Mesenchymal stem cell (in vitro differentiated cells and primary cell): ENCODE data around the gene RPL41.
A peak's percentile ranks its signal among the peaks of the same experiment; 100 is the strongest.

ENCODE experiments used
- DNase-seq: peaks from one replicate; pipeline ENCODE4 v3.0.0-alpha.2; 2013
- H2AFZ ChIP-seq: one replicate; pipeline ENCODE4 v1.6.1; 2013; ENCODE audit warnings: low read depth, mild to moderate bottlenecking, control low read depth, inconsistent platforms, low read length, moderate library complexity
- H2AK5ac ChIP-seq: 2 replicates; pipeline ENCODE4 v1.6.1; 2013; ENCODE audit warnings: low read length, moderate library complexity, mild to moderate bottlenecking, inconsistent platforms; ENCODE audit not compliant: severe bottlenecking
- H2BK120ac ChIP-seq: one replicate; pipeline ENCODE4 v1.6.1; 2013; ENCODE audit warnings: low read depth, mild to moderate bottlenecking, inconsistent platforms, low read length, moderate library complexity
- H2BK12ac ChIP-seq, 2 experiments: one replicate each; pipeline ENCODE4 v1.6.1; 2013; ENCODE audit warnings: inconsistent platforms in 2 of 2, low read length in 2 of 2, mild to moderate bottlenecking in 2 of 2, moderate library complexity in 2 of 2, control low read depth in 1 of 2
- H2BK15ac ChIP-seq: one replicate; pipeline ENCODE4 v1.6.1; 2013; ENCODE audit warnings: mild to moderate bottlenecking, low read depth, inconsistent platforms; ENCODE audit not compliant: poor library complexity, severe bottlenecking
- H2BK5ac ChIP-seq: 2 replicates; pipeline ENCODE4 v1.6.1; 2013; ENCODE audit warnings: low read depth, mild to moderate bottlenecking, low read length, control low read depth, inconsistent platforms; ENCODE audit not compliant: poor library complexity, severe bottlenecking
- H3K14ac ChIP-seq, 2 experiments: one replicate each; pipeline ENCODE4 v1.6.1; 2013; ENCODE audit warnings: inconsistent platforms in 2 of 2, low read length in 2 of 2, control low read depth in 1 of 2, mild to moderate bottlenecking in 1 of 2, moderate library complexity in 1 of 2
- H3K18ac ChIP-seq, 2 experiments: one replicate each; pipeline ENCODE4 v1.6.1; 2013; ENCODE audit warnings: inconsistent platforms in 2 of 2, low read length in 2 of 2, control low read depth in 1 of 2, low read depth in 1 of 2, mild to moderate bottlenecking in 1 of 2
- H3K23ac ChIP-seq, 2 experiments: one replicate each; pipeline ENCODE4 v1.6.1; 2013; ENCODE audit warnings: inconsistent platforms in 2 of 2, low read length in 2 of 2, mild to moderate bottlenecking in 2 of 2, moderate library complexity in 2 of 2, control low read depth in 1 of 2
- H3K27ac ChIP-seq: 2 replicates; pipeline ENCODE4 v1.5.1; 2013; ENCODE audit warnings: mild to moderate bottlenecking, moderate library complexity, low read length, control low read depth, inconsistent platforms; ENCODE audit not compliant: poor library complexity, severe bottlenecking
- H3K27me3 ChIP-seq, 2 experiments: 2 replicates each; pipeline versions ENCODE4 v1.6.1 to v1.7.0; 2013; ENCODE audit warnings: low read length in 2 of 2, mild to moderate bottlenecking in 2 of 2, moderate library complexity in 2 of 2, control low read depth in 1 of 2, inconsistent platforms in 1 of 2; ENCODE audit not compliant: control insufficient read depth in 1 of 2, insufficient read depth in 1 of 2
- H3K36me3 ChIP-seq, 2 experiments: 2 replicates each; pipeline versions ENCODE4 v1.6.1 to v1.7.0; 2013; ENCODE audit warnings: low read length in 2 of 2, control low read depth in 1 of 2, inconsistent platforms in 1 of 2, low read depth in 1 of 2, mild to moderate bottlenecking in 1 of 2; ENCODE audit not compliant: insufficient read depth in 2 of 2, control insufficient read depth in 1 of 2
- H3K4ac ChIP-seq, 2 experiments: one replicate each; pipeline ENCODE4 v1.6.1; 2013; ENCODE audit warnings: inconsistent platforms in 2 of 2, low read length in 2 of 2, mild to moderate bottlenecking in 2 of 2, moderate library complexity in 2 of 2, control low read depth in 1 of 2, low read depth in 1 of 2
- H3K4me1 ChIP-seq: 2 replicates; pipeline ENCODE4 v1.6.1; 2013; ENCODE audit warnings: low read depth, low read length, control low read depth; ENCODE audit not compliant: control insufficient read depth, insufficient read depth
- H3K4me2 ChIP-seq: 2 replicates; pipeline ENCODE4 v1.6.1; 2013; ENCODE audit warnings: low read length, mild to moderate bottlenecking, inconsistent platforms; ENCODE audit not compliant: poor library complexity, severe bottlenecking
- H3K4me3 ChIP-seq, 2 experiments: 2 replicates each; pipeline versions ENCODE4 v1.5.1 to v1.7.0; 2013; ENCODE audit warnings: low read length in 2 of 2, mild to moderate bottlenecking in 2 of 2, control low read depth in 1 of 2, low read depth in 1 of 2; ENCODE audit not compliant: insufficient read depth in 1 of 2
- H3K79me1 ChIP-seq: replicated peaks from 2 replicates; pipeline ENCODE4 v1.6.1; 2013; ENCODE audit warnings: mild to moderate bottlenecking, control low read depth, low read length, inconsistent platforms; ENCODE audit not compliant: poor library complexity, severe bottlenecking
- H3K9ac ChIP-seq: 2 replicates; pipeline ENCODE4 v1.7.0; 2013; ENCODE audit warnings: mild to moderate bottlenecking, low read length, moderate library complexity
- H3K9me3 ChIP-seq: 2 replicates; pipeline ENCODE4 v1.7.0; 2013; ENCODE audit warnings: mild to moderate bottlenecking, low read length; ENCODE audit not compliant: control insufficient read depth
- H4K8ac ChIP-seq: one replicate; pipeline ENCODE4 v1.6.1; 2013; ENCODE audit warnings: inconsistent platforms, mild to moderate bottlenecking, low read length, moderate library complexity
- H4K91ac ChIP-seq: one replicate; pipeline ENCODE4 v1.6.1; 2013; ENCODE audit warnings: mild to moderate bottlenecking, low read length, inconsistent platforms
- WGBS: methylation state at CpG from one replicate; pipeline ENCODE4 v1.1.7; 2013; ENCODE audit warnings: mixed read lengths; 5-methylcytosine and 5-hydroxymethylcytosine counted together

The RPL41 gene

DNA sequence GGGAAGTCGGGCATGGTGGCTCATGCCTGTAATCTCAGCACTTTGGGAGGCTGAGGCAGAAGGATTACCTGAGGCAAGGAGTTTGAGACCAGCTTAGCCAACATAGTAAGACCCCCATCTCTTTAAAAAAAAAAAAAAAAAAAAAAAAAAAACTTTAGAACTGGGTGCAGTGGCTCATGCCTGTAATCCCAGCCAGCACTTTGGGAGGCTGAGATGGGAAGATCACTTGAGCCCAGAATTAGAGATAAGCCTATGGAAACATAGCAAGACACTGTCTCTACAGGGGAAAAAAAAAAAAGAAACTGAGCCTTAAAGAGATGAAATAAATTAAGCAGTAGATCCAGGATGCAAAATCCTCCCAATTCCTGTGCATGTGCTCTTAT lies 13.8 kb upstream of the RPL41 start:
- Histone ChIP-seq H3K27ac (no peak overlapping the region), H2BK15ac (no peak overlapping the region), H3K4me1 (no peaks in the 10 kb centered on the region), H4K91ac (no peak overlapping the region), H3K4me2 (no peak overlapping the region), H3K36me3 (peaks cover 5 to 11% of the 10 kb centered on the region in 2 experiments), H2AK5ac (no peak overlapping the region), H2BK5ac (no peak overlapping the region), H3K4me3 (no peak overlapping the region), H3K9ac (peak overlapping the region; percentile 97), H4K8ac (no peak overlapping the region), H3K14ac (no peak overlapping the region), H3K79me1 (peaks cover 2% of the 10 kb centered on the region), H2BK120ac (no peak overlapping the region), H3K23ac (no peak overlapping the region), H3K9me3 (no peaks in the 10 kb centered on the region), H3K27me3 (peaks cover 0 to 3% of the 10 kb centered on the region in 2 experiments), H3K4ac (no peak overlapping the region), H2BK12ac (no peak overlapping the region), H2AFZ (no peak overlapping the region), H3K18ac (no peak overlapping the region)
- 100% methylated on average over 1 of the region's 1 CpG for WGBS
- no peak for DNase-seq

DNA sequence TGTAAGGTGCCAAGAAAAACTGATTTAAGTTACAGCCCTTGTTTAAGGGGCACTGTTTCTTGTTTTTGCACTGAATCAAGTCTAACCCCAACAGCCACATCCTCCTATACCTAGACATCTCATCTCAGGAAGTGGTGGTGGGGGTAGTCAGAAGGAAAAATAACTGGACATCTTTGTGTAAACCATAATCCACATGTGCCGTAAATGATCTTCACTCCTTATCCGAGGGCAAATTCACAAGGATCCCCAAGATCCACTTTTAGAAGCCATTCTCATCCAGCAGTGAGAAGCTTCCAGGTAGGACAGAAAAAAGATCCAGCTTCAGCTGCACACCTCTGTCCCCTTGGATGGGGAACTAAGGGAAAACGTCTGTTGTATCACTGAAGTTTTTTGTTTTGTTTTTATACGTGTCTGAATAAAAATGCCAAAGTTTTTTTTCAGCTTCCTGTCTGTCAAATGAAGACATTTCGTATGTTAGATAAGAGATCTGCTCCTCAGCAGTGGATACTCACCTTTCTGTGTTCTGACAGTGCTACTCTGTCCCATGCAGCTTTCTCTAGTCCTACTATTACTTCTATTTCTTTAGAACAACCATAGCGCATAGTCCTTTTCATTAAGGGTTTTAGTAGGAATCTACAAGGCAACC lies 13.2 kb upstream of the RPL41 start:
- WGBS, result 95% methylated on average over 6 of the region's 6 CpGs
- Histone ChIP-seq H3K9ac (peak overlapping the region; percentile 97), H3K14ac (no peak overlapping the region)

GRCh38 chr12:56103823-56104108 lies 12.7 kb upstream of the RPL41 start:
- no peak overlapping the region for H2BK5ac ChIP-seq
- no peak overlapping the region for H3K23ac ChIP-seq
- no peak overlapping the region for H3K18ac ChIP-seq

More for the DNA sequence above, 13.2 kb upstream of the RPL41 start:
- peaks cover 4% of the 10 kb centered on the region for H3K79me1 ChIP-seq
- H4K91ac ChIP-seq, result no peak overlapping the region
- H3K4me3 ChIP-seq, result peak overlapping the region in 1 of 2 experiments; percentile 98
- H2AFZ ChIP-seq, result no peak overlapping the region
- H2BK120ac ChIP-seq, result no peak overlapping the region
- H3K36me3 ChIP-seq, result peaks cover 9 to 16% of the 10 kb centered on the region in 2 experiments
- H3K4me1 ChIP-seq, result no peaks in the 10 kb centered on the region
- H2AK5ac ChIP-seq, result peak overlapping the region; percentile 7
- no peak overlapping the region for H3K18ac ChIP-seq
- no peak for DNase-seq
- no peak overlapping the region for H3K27ac ChIP-seq
- no peak overlapping the region for H2BK12ac ChIP-seq
- no peak overlapping the region for H2BK15ac ChIP-seq
- no peak overlapping the region for H4K8ac ChIP-seq
- no peaks in the 10 kb centered on the region for H3K9me3 ChIP-seq
- H3K23ac ChIP-seq, result no peak overlapping the region
- no peak overlapping the region for H3K4me2 ChIP-seq
- H3K27me3 ChIP-seq, result no peaks in the 10 kb centered on the region
- no peak overlapping the region for H3K4ac ChIP-seq
- no peak overlapping the region for H2BK5ac ChIP-seq

GRCh38 chr12:56104109-56104814 lies 12.2 kb upstream of the RPL41 start, which contains the start of gene PA2G4:
TSS of gene PA2G4 (plus strand) at chr12:56104559. CDS start at chr12:56104738, 179 bp downstream.
- no peaks in the 10 kb centered on the region for H3K27me3 ChIP-seq
- peak within 1 kb of the TSS; percentile 48 for H2BK5ac ChIP-seq
- H3K9ac ChIP-seq, result peak within 1 kb of the TSS; percentile 97
- H3K79me1 ChIP-seq, result peaks cover 4% of the 10 kb centered on the region
- H3K18ac ChIP-seq, result peak within 1 kb of the TSS; percentile 49 to 75
- H4K8ac ChIP-seq, result peak within 1 kb of the TSS; percentile 61
- no peak within 1 kb of the TSS for H4K91ac ChIP-seq
- peak within 1 kb of the TSS in 1 of 2 experiments; percentile 27 for H3K4ac ChIP-seq
- peak within 1 kb of the TSS; percentile 69 for H3K4me2 ChIP-seq
- H3K23ac ChIP-seq, result peak within 1 kb of the TSS in 1 of 2 experiments; percentile 78
- no peak within 1 kb of the TSS for H2BK120ac ChIP-seq
- DNase-seq, result peak; percentile 99
- H3K27ac ChIP-seq, result peak within 1 kb of the TSS; percentile 55
- 0% methylated on average over 60 of the region's 60 CpGs for WGBS
- H2BK15ac ChIP-seq, result peak within 1 kb of the TSS; percentile 12
- H3K4me3 ChIP-seq, result peak within 1 kb of the TSS; percentile 81 to 98
- H3K9me3 ChIP-seq, result no peaks in the 10 kb centered on the region
- no peak within 1 kb of the TSS for H2BK12ac ChIP-seq
- peaks cover 9 to 26% of the 10 kb centered on the region in 2 experiments for H3K36me3 ChIP-seq
- H3K4me1 ChIP-seq, result no peaks in the 10 kb centered on the region
- H2AFZ ChIP-seq, result peak within 1 kb of the TSS; percentile 6
- H2AK5ac ChIP-seq, result no peak within 1 kb of the TSS
- peak within 1 kb of the TSS in 1 of 2 experiments; percentile 73 for H3K14ac ChIP-seq

More at GRCh38 chr12:56103823-56104108, 12.7 kb upstream of the RPL41 start:
- Histone ChIP-seq H3K27me3 (no peaks in the 10 kb centered on the region), H4K8ac (peak overlapping the region; percentile 33), H2BK15ac (no peak overlapping the region), H2AFZ (no peak overlapping the region), H3K4me2 (peak overlapping the region; percentile 69), H2AK5ac (no peak overlapping the region), H2BK120ac (no peak overlapping the region), H3K9ac (peak overlapping the region; percentile 97), H3K4ac (no peak overlapping the region), H3K14ac (peak overlapping the region in 1 of 2 experiments; percentile 73), H3K79me1 (peaks cover 4% of the 10 kb centered on the region), H4K91ac (no peak overlapping the region), H3K4me1 (no peaks in the 10 kb centered on the region), H3K4me3 (peak overlapping the region; percentile 63 to 98), H3K9me3 (no peaks in the 10 kb centered on the region), H2BK12ac (no peak overlapping the region), H3K36me3 (peaks cover 7 to 22% of the 10 kb centered on the region in 2 experiments), H3K27ac (peak overlapping the region; percentile 55)
- WGBS, result 19% methylated on average over 8 of the region's 8 CpGs
- DNase-seq, result no peak
